Fibroblast of skin of left quadriceps (primary cell): ENCODE results near the gene YTHDC1.
"Not testable (repeated sequence)": the region's sequence is repeated elsewhere in the genome, so short reads cannot be mapped to it uniquely, and the experiment has no call there.

Source experiments
- DNase-seq, 2 experiments: peaks; one replicate each; pipeline ENCODE4 v3.0.0-alpha.2; 2013; ENCODE audit warnings: low read depth in 2 of 2

YTHDC1 gene

GRCh38 chr4:68349649-68350360 lies at the start of gene YTHDC1:
TSS of gene YTHDC1 (minus strand) at chr4:68350090. CDS start at chr4:68349753, 337 bp downstream.
- DNase-seq = peak; percentile 91 to 93

- DNase-seq = no peak
These were observed 49.4 kb upstream of the YTHDC1 start for GRCh38 chr4:68399306-68399705.

GRCh38 chr4:68396756-68397155 lies 46.9 kb upstream of the YTHDC1 start:
- no peak for DNase-seq

GRCh38 chr4:68391436-68391835 lies 41.5 kb upstream of the YTHDC1 start:
- DNase-seq = no peak

- no peak for DNase-seq
These were observed 40.5 kb upstream of the YTHDC1 start for GRCh38 chr4:68390205-68390935.

GRCh38 chr4:68389386-68389913 lies 39.6 kb upstream of the YTHDC1 start:
- not testable (repeated sequence) for DNase-seq

- no peak for DNase-seq
These were observed 38.5 kb upstream of the YTHDC1 start for GRCh38 chr4:68388347-68388865.

GRCh38 chr4:68385267-68385666 lies 35.4 kb upstream of the YTHDC1 start:
- DNase-seq = no peak

GRCh38 chr4:68383115-68383514 lies 33.2 kb upstream of the YTHDC1 start:
- no peak for DNase-seq

- DNase-seq = no peak
These were observed 28.3 kb upstream of the YTHDC1 start for GRCh38 chr4:68378226-68378625.

GRCh38 chr4:68375667-68376559 lies 26.0 kb upstream of the YTHDC1 start:
- no peak for DNase-seq

- peak in 1 of 2 experiments; percentile 55 for DNase-seq
These were observed 23.6 kb upstream of the YTHDC1 start for GRCh38 chr4:68373513-68373912.

GRCh38 chr4:68372588-68372987 lies 22.7 kb upstream of the YTHDC1 start:
- no peak for DNase-seq

GRCh38 chr4:68369142-68369805 lies 19.4 kb upstream of the YTHDC1 start:
- no peak for DNase-seq

GRCh38 chr4:68368691-68369131 lies 18.8 kb upstream of the YTHDC1 start:
- peak in 1 of 2 experiments; percentile 37 for DNase-seq

GRCh38 chr4:68367835-68368234 lies 17.9 kb upstream of the YTHDC1 start:
- no peak for DNase-seq

- DNase-seq = no peak
These were observed 16.7 kb upstream of the YTHDC1 start for GRCh38 chr4:68366600-68366999.

GRCh38 chr4:68365068-68365467 lies 15.2 kb upstream of the YTHDC1 start:
- DNase-seq = no peak

- no peak for DNase-seq
These were observed 11.3 kb upstream of the YTHDC1 start for GRCh38 chr4:68361146-68361589.

- DNase-seq = no peak
These were observed 10.5 kb upstream of the YTHDC1 start for GRCh38 chr4:68360231-68360968.
